GM20000 (cell line): ENCODE results near the gene SLC35A3.
"Not testable (repeated sequence)": the region's sequence is repeated elsewhere in the genome, so short reads cannot be mapped to it uniquely, and the experiment has no call there.

ENCODE experiments used
- DNase-seq: peaks from one replicate; pipeline ENCODE4 v3.0.0; 2012; ENCODE audit warnings: low spot score
- CTCF ChIP-seq: IDR thresholded peaks from 2 replicates; pipeline ENCODE4 v1.5.1; 2012; ENCODE audit warnings: mild to moderate bottlenecking, control low read depth; ENCODE audit errors: extremely low read depth, missing control alignments

SLC35A3 gene

GRCh38 chr1:99945174-99945573 is 24.6 kb upstream of the SLC35A3 start:
- DNase-seq = no peak
- TF ChIP-seq CTCF = no peak

GRCh38 chr1:99950486-99950885 is 19.3 kb upstream of the SLC35A3 start:
- no peak for DNase-seq
- TF ChIP-seq CTCF = no peak

- TF ChIP-seq CTCF = no peak
- no peak for DNase-seq
Measured at GRCh38 chr1:99952522-99952921, 17.3 kb upstream of the SLC35A3 start.

- DNase-seq = no peak
- TF ChIP-seq CTCF = no peak
Measured at GRCh38 chr1:99955375-99955774, 14.4 kb upstream of the SLC35A3 start.

- no peak for DNase-seq
- TF ChIP-seq CTCF = no peak
Measured at GRCh38 chr1:99956755-99957154, 13.0 kb upstream of the SLC35A3 start.

- DNase-seq = no peak
- no peak for TF ChIP-seq CTCF
Measured at GRCh38 chr1:99957818-99958217, 12.0 kb upstream of the SLC35A3 start.

GRCh38 chr1:99959189-99959705 is 10.5 kb upstream of the SLC35A3 start:
- DNase-seq = not testable (repeated sequence)

GRCh38 chr1:99960260-99960659 is 9.5 kb upstream of the SLC35A3 start:
- not testable (repeated sequence) for DNase-seq
